A549 (cell line): ENCODE data around the gene FSTL4. TPM values are rescaled to one million over a fixed set of nuclear protein-coding genes. Genes with fewer than 3 reads are reported as not detected.
A peak's percentile ranks its signal among the peaks of the same experiment; 100 is the strongest.

Experiments
- ATAC-seq, 2 experiments: fragments of 200-7000 bp in 1 of 2; fragments of >200 bp in 1 of 2; cut with Nextera tagmentation in 1 of 2; cut with Tn5 transposase in 1 of 2; 3 replicates each; pipeline versions ENCODE4 v1.8.0 to v1.9.1; 2018 to 2020; ENCODE audit warnings: mild to moderate bottlenecking in 1 of 2, moderate library complexity in 1 of 2
- CTCF ChIA-PET: fragments of 300-600 bp; sonication (Branson Sonifier 250); formaldehyde crosslinking; extraction: SDS; loops from one replicate; lab custom pipeline; 2021; ENCODE audit warnings: antibody characterized with exemption, inconsistent platforms; lab: Yijun Ruan, JAX
- POLR2A ChIA-PET: fragments of 350-600 bp; formaldehyde crosslinking; extraction: SDS; loops from one replicate; lab custom pipeline; 2021; ENCODE audit warnings: antibody characterized with exemption, inconsistent platforms; lab: Yijun Ruan, JAX
- DNase-seq, 2 experiments: peaks; one replicate each; pipeline versions ENCODE4 v3.0.0 to v3.0.0-alpha.2; 2011 to 2016; ENCODE audit warnings: low read depth in 1 of 2, low spot score in 1 of 2
- FAIRE-seq: peaks from 2 replicates; lab custom pipeline; 2011; peaks lifted over from hg19 to GRCh38; lab: Jason Lieb, UNC
- H3K27ac ChIP-seq, 2 experiments: fragments of >200 bp; sonication (Bioruptor Twin); formaldehyde crosslinking; 3 replicates each; pipeline ENCODE4 v1.5.1; 2016 to 2017
- H3K4me1 ChIP-seq: fragments of >200 bp; sonication (Bioruptor Twin); formaldehyde crosslinking; 3 replicates; pipeline ENCODE4 v1.6.1; 2016
- H3K4me2 ChIP-seq: fragments of >200 bp; sonication (Bioruptor Twin); formaldehyde crosslinking; 3 replicates; pipeline ENCODE4 v1.6.1; 2016
- H3K4me3 ChIP-seq: fragments of >200 bp; sonication (Bioruptor Twin); formaldehyde crosslinking; 3 replicates; pipeline ENCODE4 v1.5.1; 2016
- H3K9me3 ChIP-seq: fragments of >200 bp; sonication (Bioruptor Twin); formaldehyde crosslinking; 3 replicates; pipeline ENCODE4 v1.6.1; 2016
- BHLHE40 ChIP-seq: IDR thresholded peaks from 2 replicates; pipeline ENCODE4 v1.6.1; 2012; ENCODE audit warnings: low read depth, low read length, inconsistent platforms
- CHD2 ChIP-seq: fragments of 150-350 bp; IDR thresholded peaks from 2 replicates; pipeline ENCODE4 v1.6.1; 2014; ENCODE audit warnings: low read length; ENCODE audit not compliant: partially characterized antibody
- CHD4 ChIP-seq: fragments of 200-600 bp; sonication (generic); IDR thresholded peaks from 2 replicates; pipeline ENCODE4 v1.6.1; 2016; ENCODE audit warnings: antibody characterized with exemption, mild to moderate bottlenecking, borderline replicate concordance
- CTCF ChIP-seq: fragments of >200 bp; sonication (Bioruptor Twin); formaldehyde crosslinking; IDR thresholded peaks from 3 replicates; pipeline ENCODE4 v1.5.1; 2016
- ELK1 ChIP-seq: fragments of 150-350 bp; IDR thresholded peaks from 2 replicates; pipeline ENCODE4 v1.6.1; 2014; ENCODE audit warnings: low read depth, mild to moderate bottlenecking, low read length
- JUNB ChIP-seq: fragments of >200 bp; sonication (Bioruptor Twin); formaldehyde crosslinking; IDR thresholded peaks from 2 replicates; pipeline ENCODE4 v1.6.1; 2016
- MAZ ChIP-seq: fragments of 150-350 bp; IDR thresholded peaks from 2 replicates; pipeline ENCODE4 v1.6.1; 2014; ENCODE audit warnings: antibody characterized with exemption, low read depth, low read length, borderline replicate concordance
- PBX3 ChIP-seq: IDR thresholded peaks from 2 replicates; pipeline ENCODE4 v1.6.1; 2012
- RAD21 ChIP-seq, 2 experiments: fragments of >200 bp in 1 of 2; sonication (Bioruptor Twin) in 1 of 2; formaldehyde crosslinking in 1 of 2; IDR thresholded peaks in 1 of 2; conservative IDR thresholded peaks in 1 of 2; 2 replicates in 1 of 2; 3 replicates in 1 of 2; pipeline ENCODE4 v1.6.1; 2012 to 2018; ENCODE audit warnings: inconsistent platforms in 1 of 2
- SMC3 ChIP-seq: fragments of >200 bp; sonication (Bioruptor Twin); formaldehyde crosslinking; IDR thresholded peaks from 3 replicates; pipeline ENCODE4 v1.6.1; 2018; ENCODE audit warnings: inconsistent platforms
- WGBS: methylation state at CpG from one replicate; pipeline ENCODE4 v1.1.6; 2017; ENCODE audit errors: missing lambda C conversion rate; 5-methylcytosine and 5-hydroxymethylcytosine counted together
- polyA plus RNA-seq, 4 experiments: library from polyadenylated mRNA; depleted of rRNA in 3 of 4; stranded (reverse); fragments of >200 nt; fragmentation: RNase III in 1 of 4; extraction: RNeasy Plus Mini Kit Qiagen cat#74134 plus additional on column Dnase treatment in 1 of 4; gene quantifications; 2 replicates in 3 of 4; 3 replicates in 1 of 4; pipeline ENCODE4 v1.2.3, GENCODE V29; 2011 to 2017
- TF ChIP-seq, protein P1 (sequence below): fragments of 200-600 bp; sonication (generic); IDR thresholded peaks from 2 replicates; pipeline ENCODE4 v1.6.1; 2016; ENCODE audit warnings: antibody characterized with exemption, mild to moderate bottlenecking, moderate library complexity

The FSTL4 gene
- polyA plus RNA-seq, 2 of the 4 experiments (the other 2 are of a cell fraction), result 1.6 to 1.8 TPM

DNA sequence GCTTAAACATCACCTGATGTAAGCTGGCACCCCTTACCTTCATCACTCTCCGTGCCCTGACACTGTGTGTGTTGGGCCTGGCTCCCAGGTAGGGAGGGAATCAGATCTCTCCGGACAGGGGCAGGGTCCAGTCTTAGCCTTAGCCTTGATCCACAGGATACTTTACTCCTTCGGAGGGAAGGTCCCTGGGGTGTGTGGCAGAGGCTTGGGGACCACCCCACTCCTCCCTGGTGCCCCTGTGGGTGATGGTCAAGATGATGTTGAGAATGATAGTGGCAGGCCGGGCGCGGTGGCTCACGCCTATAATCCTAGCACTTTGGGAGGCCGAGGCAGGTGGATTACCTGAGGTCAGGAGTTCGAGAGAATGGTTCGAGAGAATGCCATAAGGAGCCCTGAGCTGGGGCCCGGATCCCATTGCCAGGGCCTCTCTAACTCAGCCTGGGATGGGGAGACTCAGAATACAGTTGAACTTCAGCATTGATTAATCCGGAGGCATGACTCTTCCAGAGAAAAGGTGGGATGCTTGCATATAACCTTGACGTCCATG lies 291.0 kb downstream of the FSTL4 start:
- no peak overlapping the region for H3K27ac ChIP-seq
- H3K4me2 ChIP-seq, result no peak overlapping the region
- no peak for TF ChIP-seq CHD2
- TF ChIP-seq JUNB, result no peak
- no peak for TF ChIP-seq PBX3
- TF ChIP-seq CHD4, result no peak
- TF ChIP-seq, all 56 proteins: peak for 0
- CTCF ChIA-PET, result interaction anchor here (1.2 to 5.3 kb wide), 3 partner anchors 16 to 211 kb away, joined by 3 to 23 read pairs (median 5); no protein-coding TSS in a partner anchor
- POLR2A ChIA-PET, result no interaction called here
- H3K9me3 ChIP-seq, result no peaks in the 10 kb centered on the region
- 72% methylated on average over 13 of the region's 13 CpGs for WGBS
- no peak overlapping the region for H3K4me3 ChIP-seq
- FAIRE-seq, result no peak
- H3K4me1 ChIP-seq, result no peaks in the 10 kb centered on the region
- DNase-seq, result no peak
- ATAC-seq, result no peak

- Histone ChIP-seq H3K9me3 (no peaks in the 10 kb centered on the region), H3K27ac (peak overlapping the region in 1 of 2 experiments; percentile 41; a peak in 1 of 6 replicates), H3K4me1 (no peaks in the 10 kb centered on the region), H3K4me3 (no peak overlapping the region), H3K4me2 (no peak overlapping the region)
- ChIA-PET POLR2A (no interaction called here), CTCF (interaction anchor here (0.9 to 5.3 kb wide), 9 partner anchors 9 to 654 kb away, joined by 3 to 23 read pairs (median 3); no protein-coding TSS in a partner anchor)
- TF ChIP-seq, protein P1, sequence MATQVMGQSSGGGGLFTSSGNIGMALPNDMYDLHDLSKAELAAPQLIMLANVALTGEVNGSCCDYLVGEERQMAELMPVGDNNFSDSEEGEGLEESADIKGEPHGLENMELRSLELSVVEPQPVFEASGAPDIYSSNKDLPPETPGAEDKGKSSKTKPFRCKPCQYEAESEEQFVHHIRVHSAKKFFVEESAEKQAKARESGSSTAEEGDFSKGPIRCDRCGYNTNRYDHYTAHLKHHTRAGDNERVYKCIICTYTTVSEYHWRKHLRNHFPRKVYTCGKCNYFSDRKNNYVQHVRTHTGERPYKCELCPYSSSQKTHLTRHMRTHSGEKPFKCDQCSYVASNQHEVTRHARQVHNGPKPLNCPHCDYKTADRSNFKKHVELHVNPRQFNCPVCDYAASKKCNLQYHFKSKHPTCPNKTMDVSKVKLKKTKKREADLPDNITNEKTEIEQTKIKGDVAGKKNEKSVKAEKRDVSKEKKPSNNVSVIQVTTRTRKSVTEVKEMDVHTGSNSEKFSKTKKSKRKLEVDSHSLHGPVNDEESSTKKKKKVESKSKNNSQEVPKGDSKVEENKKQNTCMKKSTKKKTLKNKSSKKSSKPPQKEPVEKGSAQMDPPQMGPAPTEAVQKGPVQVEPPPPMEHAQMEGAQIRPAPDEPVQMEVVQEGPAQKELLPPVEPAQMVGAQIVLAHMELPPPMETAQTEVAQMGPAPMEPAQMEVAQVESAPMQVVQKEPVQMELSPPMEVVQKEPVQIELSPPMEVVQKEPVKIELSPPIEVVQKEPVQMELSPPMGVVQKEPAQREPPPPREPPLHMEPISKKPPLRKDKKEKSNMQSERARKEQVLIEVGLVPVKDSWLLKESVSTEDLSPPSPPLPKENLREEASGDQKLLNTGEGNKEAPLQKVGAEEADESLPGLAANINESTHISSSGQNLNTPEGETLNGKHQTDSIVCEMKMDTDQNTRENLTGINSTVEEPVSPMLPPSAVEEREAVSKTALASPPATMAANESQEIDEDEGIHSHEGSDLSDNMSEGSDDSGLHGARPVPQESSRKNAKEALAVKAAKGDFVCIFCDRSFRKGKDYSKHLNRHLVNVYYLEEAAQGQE, result no peak
- TF ChIP-seq RAD21 (conservative IDR thresholded peaks at IDR 0.05 in 1 of 2, IDR thresholded peaks at IDR 0.05 in 1 of 2) (peak; percentile 13 to 36; a peak in 2 of 5 replicates), SMC3 (0 out of 3 replicates have a peak, but pooled peaks have one; percentile 21), CTCF (peak; percentile 29; the same call in 2 of the 3 replicates)
- peak; percentile 13 to 19 for DNase-seq
- WGBS, result 46% methylated on average over 5 of the region's 5 CpGs
- peak in 1 of 2 experiments; percentile 46; a peak in 2 of 6 replicates for ATAC-seq
- FAIRE-seq, result no peak
Measured at GRCh38 chr5:133319905-133320520, 292.3 kb downstream of the FSTL4 start.

DNA sequence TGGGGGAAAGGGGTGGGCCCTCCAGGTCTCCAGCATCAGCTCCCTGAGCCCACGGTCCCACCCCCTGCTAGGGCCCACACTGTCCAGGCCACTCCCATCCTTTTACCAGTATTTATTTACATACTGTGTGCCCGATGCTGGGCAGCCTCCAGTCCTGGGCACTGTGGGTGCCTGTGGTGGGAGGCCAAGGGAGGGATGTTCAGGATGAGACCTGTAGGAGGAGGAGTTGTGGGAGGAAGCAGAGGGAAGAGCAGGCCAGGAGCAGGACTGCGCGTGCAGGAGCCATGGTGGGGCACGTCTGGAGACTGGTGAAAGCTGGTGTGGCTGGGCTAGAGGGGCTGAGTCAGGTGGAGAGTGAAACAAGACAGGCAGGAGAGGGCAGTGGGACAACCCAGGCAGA lies 293.1 kb downstream of the FSTL4 start:
- DNase-seq (no peak), FAIRE-seq (no peak), ATAC-seq (peak in 1 of 2 experiments; percentile 17; a peak in 1 of 6 replicates)
- H3K4me2 ChIP-seq, result no peak overlapping the region
- no peaks in the 10 kb centered on the region for H3K4me1 ChIP-seq
- no peak overlapping the region for H3K27ac ChIP-seq
- POLR2A ChIA-PET, result no interaction called here
- CTCF ChIA-PET, result interaction anchor here (0.8 to 5.3 kb wide), 8 partner anchors 9 to 655 kb away, joined by 3 to 23 read pairs (median 4); no protein-coding TSS in a partner anchor
- 71% methylated on average over 4 of the region's 5 CpGs for WGBS
- no peak for TF ChIP-seq BHLHE40
- no peak for TF ChIP-seq MAZ
- no peak for TF ChIP-seq SMC3
- TF ChIP-seq ELK1, result no peak
- no peak for TF ChIP-seq CHD4
- H3K9me3 ChIP-seq, result no peaks in the 10 kb centered on the region
- no peak overlapping the region for H3K4me3 ChIP-seq
